Measurements from ENCODE around the gene KIN. TPM values are rescaled to one million over a fixed set of nuclear protein-coding genes. Genes with fewer than 3 reads are reported as not detected.

KIN gene
- total RNA-seq, 1 experiment from 2014 or later = 23.4 TPM

GRCh38 chr10:7804216-7804615, 16.4 kb upstream of the KIN start:
- no CpG with 5 or more reads among the region's 6 CpGs for WGBS (ENCODE audit: extremely low coverage, insufficient read length, low lambda C conversion rate)
- no peak overlapping the region for H2BK120ac ChIP-seq (ENCODE audit: low read depth, low read length, poor library complexity, severe bottlenecking)
- H2AK5ac ChIP-seq (ENCODE audit: insufficient read length, low read length) = no peak overlapping the region
- no peak overlapping the region for H2BK12ac ChIP-seq (ENCODE audit: insufficient read length, low read depth, low read length)
- no peak for DNase-seq
- no peaks in the 10 kb centered on the region for H3K23me2 ChIP-seq (ENCODE audit: insufficient read length, low read depth, low read length, poor library complexity, severe bottlenecking)
- H3K9me3 Mint-ChIP-seq = no peaks in the 10 kb centered on the region
- no peaks in the 10 kb centered on the region for H3K9me3 ChIP-seq (ENCODE audit: control insufficient read depth, low read depth, low read length)
- no peak overlapping the region for H4K5ac ChIP-seq (ENCODE audit: insufficient read length, low read depth, low read length)
- peaks cover 38 to 77% (median 69%) of the 10 kb centered on the region in 3 experiments; a peak in 6 of 7 replicates for H3K36me3 Mint-ChIP-seq (ENCODE audit: insufficient read depth in 1 of 3, low read depth in 3 of 3)
- H2AFZ ChIP-seq (ENCODE audit: low read length) = no peak overlapping the region
- no peak overlapping the region for H2BK15ac ChIP-seq (ENCODE audit: low read depth, low read length)
- H3K18ac ChIP-seq (ENCODE audit: insufficient read length, low read depth, low read length) = no peak overlapping the region
- no peaks in the 10 kb centered on the region for H3K79me2 ChIP-seq (ENCODE audit: insufficient read depth, low read length)
- no peaks in the 10 kb centered on the region for H3K27me3 ChIP-seq (ENCODE audit: insufficient read depth, low read length)
- H3K27me3 Mint-ChIP-seq (ENCODE audit: low read depth) = no peaks in the 10 kb centered on the region
- no peak for TF ChIP-seq CTCF (conservative IDR thresholded peaks at IDR 0.05)
- no peak overlapping the region for H3K4me3 Mint-ChIP-seq
- H3K4me1 Mint-ChIP-seq = no peaks in the 10 kb centered on the region
- no peak overlapping the region for H3K4me2 ChIP-seq (ENCODE audit: insufficient read depth, insufficient read length, low read length)
- H3K27ac ChIP-seq (ENCODE audit: insufficient read length, low read depth, low read length) = no peak overlapping the region
- H3K56ac ChIP-seq (ENCODE audit: insufficient read length, low read depth, low read length) = no peak overlapping the region
- H2BK20ac ChIP-seq (ENCODE audit: low read depth, low read length, poor library complexity, severe bottlenecking) = no peak overlapping the region
- no peak overlapping the region for H2BK5ac ChIP-seq (ENCODE audit: insufficient read length, low read length)
- H3K14ac ChIP-seq (ENCODE audit: insufficient read depth, low read length) = no peak overlapping the region
- no peak overlapping the region for H3K4ac ChIP-seq (ENCODE audit: low read depth, low read length)
- no peaks in the 10 kb centered on the region for H3K4me1 ChIP-seq (ENCODE audit: insufficient read depth, low read length)
- H3K9ac ChIP-seq (ENCODE audit: extremely low read depth, insufficient read length, low read length) = no peak overlapping the region
- no peak overlapping the region for H3K27ac Mint-ChIP-seq
- no peak overlapping the region for H3K23ac ChIP-seq (ENCODE audit: insufficient read length, low read depth, low read length)
- H4K20me1 ChIP-seq (ENCODE audit: control insufficient read depth, insufficient read depth, insufficient read length) = no peaks in the 10 kb centered on the region
- no peaks in the 10 kb centered on the region for H3K79me1 ChIP-seq (ENCODE audit: insufficient read depth, low read depth, low read length, poor library complexity, severe bottlenecking)
- no peak overlapping the region for H4K91ac ChIP-seq (ENCODE audit: insufficient read length, low read depth, low read length)
- no peak overlapping the region for H4K8ac ChIP-seq (replicated peaks; ENCODE audit: insufficient read length, low read depth, low read length)
- H3T11ph ChIP-seq (ENCODE audit: low read length) = no peak overlapping the region
